Liver (tissue), 3 donors: ENCODE measurements around the gene VMAC.

Experiments
- CTCF ChIP-seq: fragments of 150-350 bp; IDR thresholded peaks from 2 replicates; pipeline ENCODE4 v1.5.1; 2017; ENCODE audit warnings: improper control_type of control experiment, low read depth, low read length; ENCODE audit not compliant: missing input control
- EGR1 ChIP-seq, 2 donors: IDR thresholded peaks; 2 replicates each; pipeline ENCODE4 v1.6.1; 2016 to 2018; ENCODE audit warnings: antibody characterized with exemption in 2 of 2, low read depth in 2 of 2
- GABPA ChIP-seq, 2 donors: IDR thresholded peaks in 1 of 2; conservative IDR thresholded peaks in 1 of 2; 2 replicates each; pipeline ENCODE4 v1.6.1; 2016; ENCODE audit warnings: antibody characterized with exemption in 2 of 2, mild to moderate bottlenecking in 1 of 2, moderate library complexity in 1 of 2
- JUND ChIP-seq, 2 donors: IDR thresholded peaks; 2 replicates each; pipeline ENCODE4 v1.6.1; 2016; ENCODE audit warnings: antibody characterized with exemption in 2 of 2
- MAX ChIP-seq: IDR thresholded peaks from 2 replicates; pipeline ENCODE4 v1.6.1; 2016; ENCODE audit warnings: antibody characterized with exemption
- NR2F2 ChIP-seq: IDR thresholded peaks from 2 replicates; pipeline ENCODE4 v1.6.1; 2016; ENCODE audit warnings: antibody characterized with exemption
- RAD21 ChIP-seq, 2 donors: IDR thresholded peaks; 2 replicates each; pipeline ENCODE4 v1.6.1; 2016; ENCODE audit warnings: antibody characterized with exemption in 2 of 2, mild to moderate bottlenecking in 2 of 2
- REST ChIP-seq: IDR thresholded peaks from 2 replicates; pipeline ENCODE4 v1.6.1; 2016; ENCODE audit warnings: antibody characterized with exemption, mild to moderate bottlenecking
- RXRA ChIP-seq, 2 donors: IDR thresholded peaks; 2 replicates each; pipeline ENCODE4 v1.6.1; 2017 to 2018; ENCODE audit warnings: antibody characterized with exemption in 2 of 2, mild to moderate bottlenecking in 1 of 2
- SP1 ChIP-seq: IDR thresholded peaks from 2 replicates; pipeline ENCODE4 v1.6.1; 2018; ENCODE audit warnings: antibody characterized with exemption, mild to moderate bottlenecking
- YY1 ChIP-seq: IDR thresholded peaks from 2 replicates; pipeline ENCODE4 v1.6.1; 2016; ENCODE audit warnings: antibody characterized with exemption, mild to moderate bottlenecking
- donor health status: healthy.
- donor health status: healthy.

DNA sequence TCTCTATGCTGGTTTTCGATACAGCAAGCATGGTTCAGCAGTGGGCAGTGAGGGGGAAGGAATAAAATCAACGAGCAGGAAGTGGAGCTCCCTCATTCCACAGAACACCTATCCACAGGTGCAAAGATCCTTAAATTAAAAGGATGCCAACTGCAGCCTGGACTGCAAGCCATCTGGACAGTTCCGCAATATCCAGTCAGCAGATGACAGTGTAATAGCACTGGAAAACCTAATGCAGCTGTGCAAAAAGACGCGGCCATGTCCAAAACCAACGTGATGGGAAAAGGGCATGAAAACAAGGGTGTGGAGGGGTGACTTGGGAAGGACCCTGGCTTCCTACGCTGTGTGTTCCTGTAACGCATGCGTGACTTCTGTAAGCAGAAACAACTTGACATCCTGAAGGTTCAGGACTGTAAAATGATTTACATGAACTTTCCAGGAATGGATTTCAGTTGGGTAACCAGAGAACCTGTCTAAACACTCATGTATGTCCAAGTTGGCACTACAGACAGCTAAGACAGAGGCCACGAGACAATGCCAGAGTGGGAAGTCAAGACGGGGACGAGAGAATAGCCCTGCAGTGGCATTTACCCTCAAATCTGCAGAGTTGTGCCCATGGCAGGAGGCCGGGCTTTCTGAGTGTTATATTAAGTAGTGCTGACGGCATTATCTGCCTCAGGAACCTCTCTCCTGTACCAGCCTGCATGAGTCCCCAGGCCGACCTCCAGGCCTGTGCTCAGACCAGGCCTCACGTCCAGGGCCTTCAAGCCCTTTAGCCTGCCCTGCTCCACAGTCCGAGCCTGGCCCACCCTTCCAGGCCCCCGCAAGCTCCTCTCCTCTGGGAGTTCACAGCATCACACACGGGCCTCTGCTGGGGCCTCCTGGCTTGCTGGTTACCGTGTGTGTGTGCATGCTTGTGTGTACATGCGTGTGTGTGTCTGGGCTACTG is 35.9 kb downstream of the VMAC start:
- no peak for TF ChIP-seq CTCF
- no peak for TF ChIP-seq RXRA (IDR thresholded peaks at IDR 0.05)
- TF ChIP-seq REST = no peak
- TF ChIP-seq RAD21 (IDR thresholded peaks at IDR 0.05) = no peak
- TF ChIP-seq EGR1 (IDR thresholded peaks at IDR 0.05; ENCODE audit: low read depth in 2 of 2) = no peak
- no peak for TF ChIP-seq GABPA (IDR thresholded peaks at IDR 0.05 in 1 of 2, conservative IDR thresholded peaks at IDR 0.05 in 1 of 2)
- TF ChIP-seq YY1 = no peak
- no peak for TF ChIP-seq SP1
- no peak for TF ChIP-seq NR2F2
- TF ChIP-seq JUND (IDR thresholded peaks at IDR 0.05) = no peak
- TF ChIP-seq MAX = no peak
